ENCODE results near the gene TMEM271.

GRCh38 chr4:625631-626161 lies 49.6 kb upstream of the TMEM271 start:
- TF ChIP-seq, protein P1, sequence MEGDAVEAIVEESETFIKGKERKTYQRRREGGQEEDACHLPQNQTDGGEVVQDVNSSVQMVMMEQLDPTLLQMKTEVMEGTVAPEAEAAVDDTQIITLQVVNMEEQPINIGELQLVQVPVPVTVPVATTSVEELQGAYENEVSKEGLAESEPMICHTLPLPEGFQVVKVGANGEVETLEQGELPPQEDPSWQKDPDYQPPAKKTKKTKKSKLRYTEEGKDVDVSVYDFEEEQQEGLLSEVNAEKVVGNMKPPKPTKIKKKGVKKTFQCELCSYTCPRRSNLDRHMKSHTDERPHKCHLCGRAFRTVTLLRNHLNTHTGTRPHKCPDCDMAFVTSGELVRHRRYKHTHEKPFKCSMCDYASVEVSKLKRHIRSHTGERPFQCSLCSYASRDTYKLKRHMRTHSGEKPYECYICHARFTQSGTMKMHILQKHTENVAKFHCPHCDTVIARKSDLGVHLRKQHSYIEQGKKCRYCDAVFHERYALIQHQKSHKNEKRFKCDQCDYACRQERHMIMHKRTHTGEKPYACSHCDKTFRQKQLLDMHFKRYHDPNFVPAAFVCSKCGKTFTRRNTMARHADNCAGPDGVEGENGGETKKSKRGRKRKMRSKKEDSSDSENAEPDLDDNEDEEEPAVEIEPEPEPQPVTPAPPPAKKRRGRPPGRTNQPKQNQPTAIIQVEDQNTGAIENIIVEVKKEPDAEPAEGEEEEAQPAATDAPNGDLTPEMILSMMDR (IDR thresholded peaks at IDR 0.05; ENCODE audit: low read length), result no peak
- TF ChIP-seq EZH2 (IDR thresholded peaks at IDR 0.05; ENCODE audit: borderline replicate concordance, low read length), result no peak
